Measurements from ENCODE around the gene SLC30A5.
"Not testable (repeated sequence)": the region's sequence is repeated elsewhere in the genome, so short reads cannot be mapped to it uniquely, and the experiment has no call there.

The SLC30A5 gene

DNA sequence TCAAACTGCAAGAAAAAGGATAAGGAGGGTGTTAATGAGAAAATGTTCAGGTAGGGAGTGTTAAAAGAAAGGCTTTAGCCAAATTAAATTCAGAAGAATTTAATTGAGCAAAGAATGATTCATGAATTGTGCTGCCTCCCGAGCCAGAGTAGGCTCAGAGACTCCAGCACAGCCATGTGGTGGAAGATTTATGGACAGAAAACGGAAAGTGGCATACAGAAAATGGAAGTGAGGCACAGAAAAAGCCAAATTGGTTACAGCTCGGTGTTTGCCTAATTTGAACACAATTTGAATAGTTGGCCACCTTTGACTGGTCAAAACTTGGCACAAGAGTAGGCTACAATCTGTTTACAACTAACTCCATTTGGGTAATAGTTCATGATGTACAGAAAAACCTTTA, 9.6 kb upstream of the SLC30A5 start:
- no peak overlapping the region for H3K4me3 ChIP-seq (ENCODE audit: low read depth, low read length)
- TF ChIP-seq, protein P1, sequence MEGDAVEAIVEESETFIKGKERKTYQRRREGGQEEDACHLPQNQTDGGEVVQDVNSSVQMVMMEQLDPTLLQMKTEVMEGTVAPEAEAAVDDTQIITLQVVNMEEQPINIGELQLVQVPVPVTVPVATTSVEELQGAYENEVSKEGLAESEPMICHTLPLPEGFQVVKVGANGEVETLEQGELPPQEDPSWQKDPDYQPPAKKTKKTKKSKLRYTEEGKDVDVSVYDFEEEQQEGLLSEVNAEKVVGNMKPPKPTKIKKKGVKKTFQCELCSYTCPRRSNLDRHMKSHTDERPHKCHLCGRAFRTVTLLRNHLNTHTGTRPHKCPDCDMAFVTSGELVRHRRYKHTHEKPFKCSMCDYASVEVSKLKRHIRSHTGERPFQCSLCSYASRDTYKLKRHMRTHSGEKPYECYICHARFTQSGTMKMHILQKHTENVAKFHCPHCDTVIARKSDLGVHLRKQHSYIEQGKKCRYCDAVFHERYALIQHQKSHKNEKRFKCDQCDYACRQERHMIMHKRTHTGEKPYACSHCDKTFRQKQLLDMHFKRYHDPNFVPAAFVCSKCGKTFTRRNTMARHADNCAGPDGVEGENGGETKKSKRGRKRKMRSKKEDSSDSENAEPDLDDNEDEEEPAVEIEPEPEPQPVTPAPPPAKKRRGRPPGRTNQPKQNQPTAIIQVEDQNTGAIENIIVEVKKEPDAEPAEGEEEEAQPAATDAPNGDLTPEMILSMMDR (IDR thresholded peaks at IDR 0.05; ENCODE audit: low read depth, low read length, missing control alignments) = no peak
- DNase-seq (ENCODE audit: low read depth) = no peak

DNA sequence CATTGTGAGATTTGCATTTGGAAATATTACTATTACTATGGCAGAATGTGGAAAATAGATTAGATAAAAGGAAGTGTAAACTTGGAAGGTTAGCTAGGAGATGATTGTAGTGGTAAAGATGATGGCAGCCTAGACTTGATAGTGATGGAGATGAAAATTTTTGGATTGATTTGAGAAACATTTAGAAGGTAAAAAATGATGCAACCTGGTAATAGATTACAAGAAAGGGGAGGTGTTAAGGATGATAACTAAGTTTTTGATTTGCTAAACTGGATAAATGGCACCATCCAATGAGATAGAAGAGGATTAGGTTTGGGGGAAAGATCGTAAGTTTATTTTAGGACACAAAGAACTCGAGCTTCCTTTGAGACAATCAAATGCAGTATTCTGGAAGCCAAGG, 8.9 kb upstream of the SLC30A5 start:
- DNase-seq (ENCODE audit: low read depth) = no peak
- TF ChIP-seq, protein P1 (IDR thresholded peaks at IDR 0.05; ENCODE audit: low read depth, low read length, missing control alignments) = no peak
- H3K4me3 ChIP-seq (ENCODE audit: low read depth, low read length) = no peak overlapping the region

DNA sequence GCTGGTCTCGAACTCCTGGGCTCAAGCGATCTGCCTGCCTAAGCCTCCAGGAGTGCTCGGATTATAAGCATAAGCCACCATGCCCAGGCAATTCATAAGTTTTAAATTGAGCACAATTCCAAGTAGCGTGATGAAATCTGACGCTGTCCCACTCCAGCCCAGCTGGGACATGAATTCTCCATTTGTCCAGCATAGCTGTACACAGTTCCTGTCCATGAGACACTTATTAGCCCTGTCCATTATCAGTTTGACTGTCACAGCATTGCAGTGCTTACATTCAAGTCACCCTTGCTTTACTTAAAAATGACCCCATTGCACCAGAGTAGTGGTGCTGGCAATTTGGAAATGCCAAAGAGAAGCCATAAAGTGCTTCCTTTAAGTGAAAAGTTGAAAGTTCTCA, 7.6 kb upstream of the SLC30A5 start:
- TF ChIP-seq, protein P1 (IDR thresholded peaks at IDR 0.05; ENCODE audit: low read depth, low read length, missing control alignments) = no peak
- DNase-seq (ENCODE audit: low read depth) = no peak
- H3K4me3 ChIP-seq (ENCODE audit: low read depth, low read length) = no peak overlapping the region

DNA sequence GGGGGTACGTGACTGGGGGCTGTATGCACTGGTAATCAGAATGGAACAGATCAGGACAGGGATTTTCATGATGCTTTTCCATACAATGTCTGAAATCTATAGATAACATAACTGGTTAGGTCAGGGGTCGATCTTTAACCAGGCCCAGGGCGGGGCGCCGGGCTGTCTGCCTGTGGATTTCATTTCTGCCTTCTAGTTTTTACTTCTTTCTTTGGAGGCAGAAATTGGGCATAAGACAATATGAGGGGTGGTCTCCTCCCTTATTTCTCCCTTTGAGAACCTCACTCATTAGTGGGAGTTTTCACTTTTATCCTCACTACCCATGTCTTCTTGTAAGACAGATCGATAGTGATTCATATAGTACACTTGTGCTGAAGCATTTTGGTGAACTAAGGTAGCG, 5.8 kb upstream of the SLC30A5 start:
- DNase-seq (ENCODE audit: low read depth); H3K4me3 ChIP-seq (ENCODE audit: low read depth, low read length): not testable (repeated sequence)

DNA sequence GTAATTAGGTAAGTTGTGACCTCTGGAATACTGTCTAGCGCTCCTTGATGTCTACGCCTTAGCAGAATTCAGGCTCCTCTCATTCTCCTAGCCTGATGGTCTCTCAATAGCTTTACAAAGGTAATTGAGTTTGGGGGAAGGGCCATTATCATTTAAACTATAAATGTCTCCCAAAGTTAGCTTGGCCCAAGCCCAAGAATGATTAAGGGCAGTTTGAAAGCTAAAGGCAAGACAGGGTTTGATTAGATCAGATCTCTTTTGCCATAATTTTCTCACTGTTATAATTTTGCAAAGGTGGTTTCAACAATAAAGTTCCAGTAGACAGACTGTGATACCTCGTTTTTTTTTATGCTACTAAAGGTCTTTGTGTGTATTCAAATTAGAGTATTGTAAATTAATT, 3.7 kb upstream of the SLC30A5 start:
- H3K4me3 ChIP-seq (ENCODE audit: low read depth, low read length) = no peak overlapping the region
- TF ChIP-seq, protein P1 (IDR thresholded peaks at IDR 0.05; ENCODE audit: low read depth, low read length, missing control alignments) = no peak
- DNase-seq (ENCODE audit: low read depth) = no peak

DNA sequence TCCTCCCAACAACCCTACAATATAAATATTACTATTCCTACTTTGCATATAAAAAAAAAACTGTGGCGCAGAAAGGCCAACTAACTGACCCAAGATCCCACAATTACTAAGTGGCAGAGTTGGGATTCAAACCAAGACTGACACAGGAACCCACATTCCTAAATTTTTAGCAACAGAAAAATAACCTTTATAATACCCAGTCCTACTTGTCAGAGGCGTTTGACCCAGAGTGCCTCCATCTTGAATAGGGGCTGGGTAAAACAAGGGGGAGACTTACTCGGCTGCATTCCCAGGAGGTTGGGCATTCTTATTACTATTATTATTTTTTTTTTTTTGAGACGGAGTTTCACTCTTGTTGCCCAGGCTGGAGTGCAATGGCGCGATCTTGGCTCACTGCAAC, 2.0 kb upstream of the SLC30A5 start:
- no peak overlapping the region for H3K4me3 ChIP-seq (ENCODE audit: low read depth, low read length)
- DNase-seq (ENCODE audit: low read depth) = no peak
- TF ChIP-seq, protein P1 (IDR thresholded peaks at IDR 0.05; ENCODE audit: low read depth, low read length, missing control alignments) = no peak

DNA sequence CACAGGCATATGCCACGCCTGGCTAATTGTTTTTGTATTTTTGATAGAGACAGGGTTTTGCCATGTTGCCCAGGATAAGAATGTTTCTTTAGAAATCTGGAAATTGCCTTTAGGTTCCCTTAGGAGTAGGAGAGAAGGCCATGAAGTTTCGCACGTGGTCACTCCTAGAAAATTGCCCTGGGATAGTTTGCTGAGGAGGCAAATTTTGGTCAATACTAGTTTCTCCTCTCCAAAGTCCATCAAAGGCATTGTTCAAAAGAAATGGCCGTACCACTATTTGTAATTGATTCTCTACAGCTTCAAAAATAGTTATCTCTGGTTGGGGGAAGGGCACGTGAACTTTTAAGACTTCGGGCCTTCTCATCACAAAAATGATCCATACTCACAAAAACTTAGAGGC, 845 bp upstream of the SLC30A5 start:
- TF ChIP-seq, protein P1 (IDR thresholded peaks at IDR 0.05; ENCODE audit: low read depth, low read length, missing control alignments) = no peak
- H3K4me3 ChIP-seq (ENCODE audit: low read depth, low read length) = no peak overlapping the region
- DNase-seq (ENCODE audit: low read depth) = no peak

DNA sequence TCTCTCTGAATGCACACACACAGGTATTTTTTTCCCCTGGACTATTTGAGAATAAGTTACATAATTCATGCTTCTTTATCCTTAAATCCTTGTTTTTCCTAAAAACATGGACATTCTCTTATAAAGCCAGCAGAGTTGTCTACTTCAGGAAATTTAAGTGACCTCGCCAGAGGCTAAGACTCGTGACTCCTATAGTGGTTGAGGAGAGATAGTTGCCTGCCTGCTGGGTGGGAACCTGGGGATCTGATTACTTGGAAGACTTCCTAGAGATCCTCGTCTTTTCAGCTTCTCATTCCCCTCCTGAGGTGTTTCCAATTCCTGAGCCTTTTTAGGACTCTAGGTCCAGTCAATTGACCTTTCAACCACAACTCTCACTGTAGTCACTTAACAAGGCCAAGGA, 5.5 kb downstream of the SLC30A5 start:
- H3K4me3 ChIP-seq (ENCODE audit: low read depth, low read length) = no peak overlapping the region
- DNase-seq (ENCODE audit: low read depth) = no peak
- TF ChIP-seq, protein P1 (IDR thresholded peaks at IDR 0.05; ENCODE audit: low read depth, low read length, missing control alignments) = no peak
